ENCODE results near the gene EFCAB9.

DNA sequence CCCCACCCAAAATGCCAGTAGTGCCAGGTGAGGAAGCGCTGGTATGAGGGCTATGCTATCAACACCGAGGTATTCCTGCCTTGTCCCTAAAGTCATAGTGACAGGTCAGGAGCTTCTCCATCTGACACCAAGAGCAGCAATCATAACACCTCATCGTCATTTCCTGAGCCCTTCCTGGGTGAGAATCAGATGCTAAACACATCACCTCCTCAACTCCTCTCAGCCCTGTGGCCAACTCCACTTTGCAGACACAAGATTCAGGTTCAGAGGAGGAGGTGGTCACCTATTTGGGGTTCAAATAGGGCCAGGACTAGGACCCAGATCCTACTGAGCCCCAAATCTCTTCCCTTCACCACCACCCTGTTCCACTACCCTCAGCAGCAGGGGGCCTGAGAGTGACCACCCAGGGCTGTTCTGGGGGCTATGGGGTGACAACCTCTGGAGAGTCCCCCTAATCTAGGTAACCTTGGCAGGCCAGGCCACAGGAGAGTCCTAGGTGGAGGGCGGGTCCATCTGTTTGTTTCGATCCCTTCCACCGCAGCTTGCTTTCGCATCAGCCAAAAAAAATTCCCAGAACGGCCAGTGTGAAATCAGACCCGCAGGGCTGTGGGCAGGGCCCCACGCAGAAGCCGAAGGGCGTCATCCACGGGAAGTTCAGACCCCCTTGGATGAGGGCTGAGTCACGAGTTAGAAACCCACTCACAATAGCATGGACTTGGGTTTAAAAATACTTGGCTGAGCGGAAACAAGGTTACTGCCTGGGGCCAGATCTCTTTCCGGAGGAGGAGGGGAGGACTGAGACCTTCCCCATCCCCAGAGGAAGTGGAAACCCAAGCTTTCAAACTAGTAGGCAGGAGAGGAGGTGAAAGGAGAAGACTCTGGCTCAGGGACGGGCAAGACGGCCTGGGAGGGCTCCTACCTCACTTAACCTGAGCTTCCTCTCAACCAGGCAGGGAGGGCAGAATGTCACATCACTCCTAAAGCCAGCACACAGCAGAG is 14.7 kb upstream of the EFCAB9 start:
- TF ChIP-seq REST (IDR thresholded peaks at IDR 0.05) (no peak), POLR2A (IDR thresholded peaks at IDR 0.05; ENCODE audit: low read length) (no peak), JUNB (IDR thresholded peaks at IDR 0.05) (no peak)
